ENCODE results near the gene USP48. TPM values are rescaled to one million over a fixed set of nuclear protein-coding genes. Genes with fewer than 3 reads are reported as not detected.

USP48 gene
- total and polyA plus RNA-seq, 5 experiments from 2014 or later = 25.8 to 95.5 (median 30.0) TPM

DNA sequence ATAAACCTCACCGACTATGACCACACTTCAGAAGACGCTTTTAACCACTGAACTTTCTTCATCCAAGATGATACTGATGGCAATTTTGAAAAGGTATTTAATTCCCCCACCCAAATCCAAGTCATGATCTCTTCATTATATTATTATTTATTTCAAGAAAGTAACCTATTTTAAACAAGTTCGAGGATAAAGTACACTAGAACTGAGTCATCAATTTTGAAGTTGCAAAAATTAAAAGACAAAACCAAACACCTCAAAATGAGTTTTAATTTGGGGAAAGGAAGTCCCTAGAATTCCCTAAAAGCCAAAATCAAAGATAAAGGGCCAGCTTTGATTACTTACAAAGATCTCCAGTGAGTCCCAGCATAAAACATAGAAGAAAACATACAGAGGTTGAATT lies 58.4 kb downstream of the USP48 start:
- DNase-seq = no peak
- no peak overlapping the region for H3K27ac Mint-ChIP-seq
- H3K4me1 Mint-ChIP-seq = peaks cover 0 to 4% (median 2%) of the 10 kb centered on the region in 4 donors
- H3K27me3 Mint-ChIP-seq = no peaks in the 10 kb centered on the region
- POLR2A ChIA-PET = interaction anchor here (0.6 kb wide), 1 partner anchor 106 kb away, joined by 4 read pairs; no protein-coding TSS in a partner anchor
- H3K9me3 Mint-ChIP-seq = no peaks in the 10 kb centered on the region
- no peak overlapping the region for H3K4me3 Mint-ChIP-seq
- peaks cover 3 to 91% (median 19%) of the 10 kb centered on the region in 3 donors for H3K36me3 Mint-ChIP-seq
- no peak for ATAC-seq

DNA sequence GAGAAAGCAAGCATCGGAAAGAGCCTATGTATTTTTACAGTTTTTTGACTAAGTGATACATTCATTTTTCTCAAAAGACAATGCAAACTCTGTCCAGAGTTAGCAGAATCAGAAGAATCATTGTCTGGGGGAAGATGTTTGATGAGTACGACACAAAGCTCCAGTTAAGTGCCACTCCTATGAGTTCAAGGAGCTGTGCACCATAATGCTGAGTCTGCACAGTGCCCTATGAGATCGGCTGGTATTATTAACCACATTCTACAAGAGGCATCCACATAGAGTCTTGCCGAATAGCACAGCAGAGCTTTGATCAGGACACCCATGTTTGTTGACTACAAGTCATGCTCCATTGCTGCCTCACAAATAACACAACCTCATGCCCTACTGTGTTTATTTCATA lies 58.9 kb downstream of the USP48 start:
- no peak overlapping the region for H3K4me3 Mint-ChIP-seq
- H3K36me3 Mint-ChIP-seq = peaks cover 3 to 93% (median 19%) of the 10 kb centered on the region in 3 donors
- no peaks in the 10 kb centered on the region for H3K27me3 Mint-ChIP-seq
- no peak overlapping the region for H3K27ac Mint-ChIP-seq
- H3K9me3 Mint-ChIP-seq = no peaks in the 10 kb centered on the region
- POLR2A ChIA-PET = no interaction called here
- DNase-seq = no peak
- H3K4me1 Mint-ChIP-seq = peaks cover 0 to 4% (median 2%) of the 10 kb centered on the region in 4 donors
- no peak for ATAC-seq

GRCh38 chr1:21721295-21721985 lies 61.5 kb downstream of the USP48 start:
- H3K36me3 Mint-ChIP-seq = peaks cover 3 to 98% (median 25%) of the 10 kb centered on the region in 3 donors
- POLR2A ChIA-PET = no interaction called here
- H3K27me3 Mint-ChIP-seq = no peaks in the 10 kb centered on the region
- no peak for ATAC-seq
- H3K9me3 Mint-ChIP-seq = no peaks in the 10 kb centered on the region
- H3K4me3 Mint-ChIP-seq = no peak overlapping the region
- no peak for DNase-seq
- peak overlapping the region in 3 of 10 donors; percentile 8 to 72 (median 35) for H3K27ac Mint-ChIP-seq
- peaks cover 0 to 4% (median 0%) of the 10 kb centered on the region in 4 donors for H3K4me1 Mint-ChIP-seq

GRCh38 chr1:21716169-21716568 lies 66.8 kb downstream of the USP48 start:
- DNase-seq = no peak
- H3K36me3 Mint-ChIP-seq = peaks cover 0 to 98% (median 20%) of the 10 kb centered on the region in 3 donors
- H3K4me3 Mint-ChIP-seq = no peak overlapping the region
- POLR2A ChIA-PET = no interaction called here
- H3K9me3 Mint-ChIP-seq = no peaks in the 10 kb centered on the region
- H3K27me3 Mint-ChIP-seq = no peaks in the 10 kb centered on the region
- peak overlapping the region in 1 of 10 donors; percentile 11 for H3K27ac Mint-ChIP-seq
- ATAC-seq = no peak
- peaks cover 0 to 1% (median 0%) of the 10 kb centered on the region in 4 donors for H3K4me1 Mint-ChIP-seq

GRCh38 chr1:21707891-21708290 lies 75.1 kb downstream of the USP48 start:
- H3K4me3 Mint-ChIP-seq = no peak overlapping the region
- DNase-seq (no peak), ATAC-seq (no peak)
- H3K36me3 Mint-ChIP-seq = peaks cover 6 to 82% (median 19%) of the 10 kb centered on the region in 3 donors
- H3K27ac Mint-ChIP-seq = peak overlapping the region in 1 of 10 donors; percentile 11
- H3K4me1 Mint-ChIP-seq = peaks cover 0 to under 1% (median 0%) of the 10 kb centered on the region in 4 donors
- H3K9me3 Mint-ChIP-seq = no peaks in the 10 kb centered on the region
- POLR2A ChIA-PET = no interaction called here
- no peaks in the 10 kb centered on the region for H3K27me3 Mint-ChIP-seq

DNA sequence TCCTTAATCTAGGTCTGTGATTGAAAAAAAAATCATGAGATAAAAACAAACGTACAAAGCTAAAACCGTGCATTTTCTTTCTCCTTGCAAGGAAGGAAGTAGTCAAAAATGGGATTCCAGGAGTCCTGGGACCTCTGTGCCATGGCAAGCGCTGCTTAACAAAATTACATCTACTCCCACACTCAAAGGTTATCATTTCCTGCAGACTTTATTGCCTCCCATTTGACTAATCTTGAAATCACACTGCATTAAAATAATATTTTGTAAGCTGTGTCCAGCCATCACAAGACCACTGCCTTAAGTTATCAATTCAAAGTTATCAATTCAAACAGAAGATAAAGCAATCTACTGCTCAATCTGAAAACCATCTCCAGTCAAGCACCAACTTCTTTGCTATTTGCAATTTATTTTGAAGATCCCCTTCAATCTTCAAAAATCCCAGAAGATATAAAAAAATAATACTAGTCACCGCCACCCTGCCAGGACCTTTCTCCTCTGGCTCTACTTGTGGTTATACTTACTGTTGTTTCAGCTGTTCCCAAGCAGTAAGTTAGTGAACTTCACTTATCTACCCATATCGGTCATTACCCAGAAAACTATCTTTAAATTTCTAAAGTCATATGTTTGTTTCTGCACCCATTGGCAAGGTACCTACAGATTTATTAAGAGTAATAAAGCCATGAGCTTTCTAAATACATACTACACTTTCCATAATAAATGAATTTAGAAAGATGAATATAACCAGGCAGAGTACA lies 75.7 kb downstream of the USP48 start:
- H3K27me3 Mint-ChIP-seq = no peaks in the 10 kb centered on the region
- H3K36me3 Mint-ChIP-seq = peaks cover 6 to 82% (median 20%) of the 10 kb centered on the region in 3 donors
- H3K4me1 Mint-ChIP-seq = no peaks in the 10 kb centered on the region
- no peak for ATAC-seq
- H3K4me3 Mint-ChIP-seq = no peak overlapping the region
- DNase-seq = no peak
- POLR2A ChIA-PET = no interaction called here
- peak overlapping the region in 1 of 10 donors; percentile 38 for H3K27ac Mint-ChIP-seq
- H3K9me3 Mint-ChIP-seq = no peaks in the 10 kb centered on the region

- Mint-ChIP-seq H3K4me3 (no peak overlapping the region), H3K9me3 (no peaks in the 10 kb centered on the region), H3K27ac (peak overlapping the region in 1 of 10 donors; percentile 47), H3K27me3 (no peaks in the 10 kb centered on the region), H3K36me3 (peaks cover 6 to 81% (median 26%) of the 10 kb centered on the region in 3 donors), H3K4me1 (no peaks in the 10 kb centered on the region)
- DNase-seq = no peak
- POLR2A ChIA-PET = no interaction called here
- no peak for ATAC-seq
Observed at GRCh38 chr1:21706151-21706835, 76.7 kb downstream of the USP48 start.

- H3K36me3 Mint-ChIP-seq = peaks cover 6 to 85% (median 28%) of the 10 kb centered on the region in 3 donors
- H3K4me1 Mint-ChIP-seq = no peaks in the 10 kb centered on the region
- no peaks in the 10 kb centered on the region for H3K9me3 Mint-ChIP-seq
- POLR2A ChIA-PET = no interaction called here
- DNase-seq (no peak), ATAC-seq (no peak)
- no peak overlapping the region for H3K4me3 Mint-ChIP-seq
- H3K27me3 Mint-ChIP-seq = no peaks in the 10 kb centered on the region
- H3K27ac Mint-ChIP-seq = no peak overlapping the region
Observed at GRCh38 chr1:21705303-21705980, 77.5 kb downstream of the USP48 start.

DNA sequence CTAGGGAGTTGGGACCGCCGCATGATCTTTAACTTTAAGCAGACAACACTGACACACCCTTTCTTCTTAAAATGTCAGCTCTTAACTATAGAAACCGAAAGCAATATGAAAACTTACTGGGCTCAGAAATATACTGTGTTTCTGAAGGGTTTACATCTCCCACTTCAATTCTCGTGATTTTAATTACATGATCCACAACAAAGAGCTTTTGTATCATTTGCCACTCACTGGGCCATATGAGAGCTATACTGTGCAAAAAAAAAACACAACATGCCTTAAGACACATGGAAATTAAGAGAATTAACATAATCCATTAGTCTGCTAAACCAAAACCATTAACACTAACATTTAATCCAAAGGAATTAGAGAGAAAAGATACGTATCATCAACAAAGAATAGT lies 78.8 kb downstream of the USP48 start:
- H3K4me1 Mint-ChIP-seq = peaks cover 0 to 4% (median 1%) of the 10 kb centered on the region in 4 donors
- no peak overlapping the region for H3K27ac Mint-ChIP-seq
- no peaks in the 10 kb centered on the region for H3K9me3 Mint-ChIP-seq
- ATAC-seq = no peak
- POLR2A ChIA-PET = no interaction called here
- DNase-seq = no peak
- H3K27me3 Mint-ChIP-seq = no peaks in the 10 kb centered on the region
- H3K4me3 Mint-ChIP-seq = no peak overlapping the region
- peaks cover 6 to 89% (median 32%) of the 10 kb centered on the region in 3 donors for H3K36me3 Mint-ChIP-seq

- POLR2A ChIA-PET = no interaction called here
- no peak for ATAC-seq
- peaks cover 0 to 5% (median 1%) of the 10 kb centered on the region in 4 donors for H3K4me1 Mint-ChIP-seq
- no peak overlapping the region for H3K4me3 Mint-ChIP-seq
- H3K9me3 Mint-ChIP-seq = no peaks in the 10 kb centered on the region
- peak in 1 of 10 donors; percentile 11 for DNase-seq
- no peak overlapping the region for H3K27ac Mint-ChIP-seq
- peaks cover 6 to 93% (median 32%) of the 10 kb centered on the region in 3 donors for H3K36me3 Mint-ChIP-seq
- H3K27me3 Mint-ChIP-seq = no peaks in the 10 kb centered on the region
Observed at GRCh38 chr1:21703318-21703963, 79.5 kb downstream of the USP48 start.

DNA sequence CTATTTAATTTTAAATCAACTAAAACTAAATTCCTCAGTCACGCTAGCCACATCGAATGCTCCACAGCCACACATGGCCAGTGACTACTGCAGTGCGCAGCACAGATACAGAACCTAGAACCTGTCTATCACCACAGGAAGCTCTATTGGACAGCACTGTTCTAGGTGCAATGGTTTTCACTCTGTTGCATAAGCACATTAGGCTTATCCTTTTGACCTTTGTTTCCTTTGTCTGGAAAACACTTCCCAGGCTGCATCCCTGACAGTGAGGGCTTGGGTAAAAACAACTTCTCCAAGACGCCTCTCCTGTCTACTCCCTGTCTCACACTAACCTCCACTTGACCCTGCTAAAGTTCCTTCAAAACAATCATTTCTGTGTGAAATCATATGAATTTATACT lies 80.2 kb downstream of the USP48 start:
- peak overlapping the region in 1 of 10 donors; percentile 26 for H3K27ac Mint-ChIP-seq
- H3K4me1 Mint-ChIP-seq = peaks cover 0 to 5% (median 2%) of the 10 kb centered on the region in 4 donors
- no peak overlapping the region for H3K4me3 Mint-ChIP-seq
- ATAC-seq = no peak
- POLR2A ChIA-PET = no interaction called here
- H3K27me3 Mint-ChIP-seq = no peaks in the 10 kb centered on the region
- peaks cover 6 to 93% (median 35%) of the 10 kb centered on the region in 3 donors for H3K36me3 Mint-ChIP-seq
- no peaks in the 10 kb centered on the region for H3K9me3 Mint-ChIP-seq
- DNase-seq = no peak

DNA sequence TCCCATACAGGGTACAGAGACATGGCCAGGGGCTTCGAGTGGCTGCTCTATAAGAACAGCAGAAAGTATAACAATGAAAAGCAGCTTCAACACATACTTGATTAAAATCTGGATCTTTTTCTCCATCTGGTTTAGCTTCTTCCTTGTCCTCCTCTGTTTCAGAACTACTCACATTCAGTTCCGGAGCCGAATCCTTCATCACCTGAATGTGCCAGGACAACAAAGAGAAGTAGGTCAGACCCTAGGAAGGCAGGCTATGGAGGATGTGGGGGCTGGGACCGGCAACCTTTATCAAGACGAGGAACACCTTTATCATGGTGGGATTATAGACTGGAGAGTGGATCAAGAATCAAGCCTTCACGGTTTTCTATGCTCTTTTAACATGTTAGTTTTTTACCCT lies 81.5 kb downstream of the USP48 start:
- H3K4me1 Mint-ChIP-seq = peaks cover 0 to 5% (median 3%) of the 10 kb centered on the region in 4 donors
- H3K27ac Mint-ChIP-seq = peak overlapping the region in 1 of 10 donors; percentile 68
- no peak overlapping the region for H3K4me3 Mint-ChIP-seq
- peaks cover 6 to 93% (median 33%) of the 10 kb centered on the region in 3 donors for H3K36me3 Mint-ChIP-seq
- H3K27me3 Mint-ChIP-seq = no peaks in the 10 kb centered on the region
- POLR2A ChIA-PET = interaction anchor here (0.7 kb wide), 2 partner anchors 88 to 283 kb away, joined by 3 to 5 read pairs; no protein-coding TSS in a partner anchor
- no peaks in the 10 kb centered on the region for H3K9me3 Mint-ChIP-seq
- ATAC-seq (no peak), DNase-seq (no peak)

All from naive thymus-derived CD8-positive, alpha-beta T cell (primary cell).